Measurements from ENCODE around the gene ADAMTSL2. TPM values are rescaled to one million over a fixed set of nuclear protein-coding genes. Genes with fewer than 3 reads are reported as not detected.

ADAMTSL2 gene
- total and polyA plus RNA-seq, 8 donors, result 8.0 to 18.5 (median 12.3) TPM

GRCh38 chr9:133528001-133528875 lies 6.3 kb upstream of the ADAMTSL2 start:
- no peak overlapping the region for H3K27ac ChIP-seq

DNA sequence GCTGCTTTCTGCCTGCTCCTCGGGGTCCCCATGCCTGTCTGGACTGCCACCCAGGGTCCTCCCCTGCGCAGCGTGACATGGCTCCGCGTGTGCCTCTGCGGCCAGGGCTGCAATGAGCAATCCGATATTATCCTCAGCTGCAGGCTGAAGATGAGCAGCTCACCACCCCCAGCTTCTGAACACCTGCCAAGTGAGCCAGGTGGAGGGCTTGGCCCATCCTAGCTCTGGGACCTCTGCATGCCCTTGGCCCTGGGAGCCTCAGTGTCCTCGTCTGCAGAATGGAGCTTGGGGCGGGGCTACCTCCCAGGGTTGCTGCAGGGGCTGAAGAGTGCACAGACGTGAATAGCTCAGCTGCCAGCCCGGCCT lies 5.6 kb upstream of the ADAMTSL2 start:
- H3K9me3 ChIP-seq, result no peaks in the 10 kb centered on the region
- peaks cover 13 to 19% of the 10 kb centered on the region in 2 donors for H3K4me1 ChIP-seq
- peaks cover 0 to 60% of the 10 kb centered on the region in 2 donors for H3K27me3 ChIP-seq
- H3K4me3 ChIP-seq, result no peak overlapping the region
- intact Hi-C loops (cut with DNase I), result no loop called here
- no peak overlapping the region for H3K27ac ChIP-seq
- TF ChIP-seq CTCF (IDR thresholded peaks at IDR 0.05), result no peak
- DNase-seq (no peak), ATAC-seq (no peak)
- H3K36me3 ChIP-seq, result no peaks in the 10 kb centered on the region

More at GRCh38 chr9:133528001-133528875, 6.3 kb upstream of the ADAMTSL2 start:
- Histone ChIP-seq H3K4me1 (peaks cover 9 to 13% of the 10 kb centered on the region in 2 donors), H3K4me3 (no peak overlapping the region), H3K9me3 (no peaks in the 10 kb centered on the region), H3K27me3 (peaks cover 0 to 54% of the 10 kb centered on the region in 2 donors), H3K36me3 (no peaks in the 10 kb centered on the region)
- ATAC-seq (no peak), DNase-seq (no peak)
- no peak for TF ChIP-seq CTCF (IDR thresholded peaks at IDR 0.05)
- intact Hi-C loops (cut with DNase I), result no loop called here

DNA sequence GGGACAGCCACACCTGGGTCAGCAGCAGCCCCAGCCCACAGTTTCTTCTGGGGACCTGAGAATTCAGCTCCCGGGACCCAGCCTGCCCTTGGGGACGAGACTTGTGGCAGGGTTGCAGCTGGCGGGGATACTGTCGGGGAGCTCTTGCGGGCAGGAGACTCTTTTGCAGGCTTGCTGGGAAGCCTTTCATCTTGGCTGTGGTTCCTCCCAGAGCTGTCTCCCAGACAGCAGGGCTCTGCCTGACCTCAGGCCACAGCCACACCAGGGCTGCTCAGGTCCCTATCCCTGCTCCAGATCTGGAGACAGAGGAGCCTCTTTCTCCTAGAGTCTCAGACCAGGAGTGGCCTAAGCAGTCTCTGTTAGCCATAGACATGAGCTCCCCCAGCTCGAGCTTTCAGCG lies 5.0 kb upstream of the ADAMTSL2 start:
- no peak for ATAC-seq
- intact Hi-C loops (cut with DNase I), result no loop called here

DNA sequence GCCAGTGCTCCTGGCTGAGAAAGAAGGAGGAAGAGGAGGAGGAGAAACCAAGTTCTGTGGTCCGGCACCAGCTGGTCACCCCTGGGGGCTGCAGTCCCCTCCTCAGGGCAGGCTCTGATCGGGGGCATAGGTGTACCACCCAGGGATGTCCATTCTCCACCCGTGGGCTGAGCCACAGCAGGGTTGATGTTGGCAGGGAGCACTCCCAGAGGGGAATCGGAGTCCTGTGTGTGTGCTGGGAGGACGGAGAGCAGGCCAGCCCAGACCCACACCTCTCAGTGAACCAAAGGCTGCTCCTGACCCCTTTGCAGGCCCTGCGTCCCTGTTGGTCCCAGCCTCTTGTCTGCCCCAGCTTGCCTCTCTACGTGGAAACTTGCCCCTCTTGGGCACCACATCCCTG lies 4.6 kb upstream of the ADAMTSL2 start:
- no peak for TF ChIP-seq CTCF (IDR thresholded peaks at IDR 0.05)
- Histone ChIP-seq H3K4me3 (no peak overlapping the region), H3K36me3 (no peaks in the 10 kb centered on the region), H3K9me3 (no peaks in the 10 kb centered on the region), H3K4me1 (peaks cover 23 to 26% of the 10 kb centered on the region in 2 donors), H3K27me3 (peaks cover 8 to 70% of the 10 kb centered on the region in 2 donors), H3K27ac (no peak overlapping the region)
- DNase-seq, result no peak
- ATAC-seq, result no peak
- intact Hi-C loops (cut with DNase I), result loop anchor here in 1 of 2 donors (10.0 kb wide), 1 partner anchor 185 kb away; no protein-coding TSS in a partner anchor

More for the DNA sequence above, 5.0 kb upstream of the ADAMTSL2 start:
- no peak for DNase-seq
- Histone ChIP-seq H3K27me3 (peaks cover 4 to 66% of the 10 kb centered on the region in 2 donors), H3K9me3 (no peaks in the 10 kb centered on the region), H3K4me3 (no peak overlapping the region), H3K4me1 (peaks cover 19 to 22% of the 10 kb centered on the region in 2 donors), H3K27ac (no peak overlapping the region), H3K36me3 (no peaks in the 10 kb centered on the region)
- TF ChIP-seq CTCF (IDR thresholded peaks at IDR 0.05), result no peak

GRCh38 chr9:133531293-133531692 lies 3.2 kb upstream of the ADAMTSL2 start:
- H3K36me3 ChIP-seq, result no peaks in the 10 kb centered on the region
- intact Hi-C loops (cut with DNase I), result loop anchor here in 1 of 2 donors (10.0 kb wide), 1 partner anchor 184 kb away; no protein-coding TSS in a partner anchor
- no peak overlapping the region for H3K4me3 ChIP-seq
- peaks cover 10 to 83% of the 10 kb centered on the region in 2 donors for H3K27me3 ChIP-seq
- no peak for TF ChIP-seq CTCF (IDR thresholded peaks at IDR 0.05)
- H3K9me3 ChIP-seq, result no peaks in the 10 kb centered on the region
- no peak for ATAC-seq
- no peak for DNase-seq
- H3K27ac ChIP-seq, result no peak overlapping the region
- H3K4me1 ChIP-seq, result peaks cover 26 to 30% of the 10 kb centered on the region in 2 donors

Data from left lung (tissue), 10 donors.